AG08396 (cell line): ENCODE data around the gene YWHAE.
"Not testable (repeated sequence)": the region's sequence is repeated elsewhere in the genome, so short reads cannot be mapped to it uniquely, and the experiment has no call there.

Experiments
- DNase-seq: peaks from one replicate; pipeline ENCODE4 v3.0.0; 2012; ENCODE audit warnings: low spot score, mixed read lengths

Gene YWHAE

GRCh38 chr17:1373707-1374237, 26.2 kb downstream of the YWHAE start:
- no peak for DNase-seq

GRCh38 chr17:1372618-1373017, 27.4 kb downstream of the YWHAE start:
- no peak for DNase-seq

GRCh38 chr17:1371893-1372590, 28.0 kb downstream of the YWHAE start:
- no peak for DNase-seq

GRCh38 chr17:1368588-1368987, 31.4 kb downstream of the YWHAE start:
- no peak for DNase-seq

- DNase-seq: no peak
These were observed 32.7 kb downstream of the YWHAE start for GRCh38 chr17:1367351-1367745.

- DNase-seq: no peak
These were observed 33.8 kb downstream of the YWHAE start for GRCh38 chr17:1366234-1366633.

GRCh38 chr17:1365445-1366039, 34.5 kb downstream of the YWHAE start:
- peak; percentile 67 for DNase-seq

GRCh38 chr17:1362964-1363363, 37.1 kb downstream of the YWHAE start:
- DNase-seq: no peak

GRCh38 chr17:1362065-1362848, 37.8 kb downstream of the YWHAE start:
- DNase-seq: no peak

GRCh38 chr17:1360975-1361374, 39.0 kb downstream of the YWHAE start:
- no peak for DNase-seq

- DNase-seq: not testable (repeated sequence)
These were observed 39.7 kb downstream of the YWHAE start for GRCh38 chr17:1360315-1360714.

- DNase-seq: no peak
These were observed 46.0 kb downstream of the YWHAE start for GRCh38 chr17:1354030-1354429.

GRCh38 chr17:1352530-1352929, 47.5 kb downstream of the YWHAE start:
- not testable (repeated sequence) for DNase-seq

- DNase-seq: no peak
These were observed 48.1 kb downstream of the YWHAE start for GRCh38 chr17:1351971-1352370.

GRCh38 chr17:1351275-1351674, 48.7 kb downstream of the YWHAE start:
- no peak for DNase-seq

GRCh38 chr17:1347589-1348323, 52.3 kb downstream of the YWHAE start:
- peak; percentile 61 for DNase-seq

- DNase-seq: no peak
These were observed 55.5 kb downstream of the YWHAE start for GRCh38 chr17:1344521-1344920.

- DNase-seq: no peak
These were observed 56.5 kb downstream of the YWHAE start for GRCh38 chr17:1343554-1343953.

GRCh38 chr17:1340371-1340770, 59.7 kb downstream of the YWHAE start:
- no peak for DNase-seq

GRCh38 chr17:1331708-1332107, 68.3 kb downstream of the YWHAE start:
- DNase-seq: no peak

- DNase-seq: no peak
These were observed 70.2 kb downstream of the YWHAE start for GRCh38 chr17:1329745-1330343.

- no peak for DNase-seq
These were observed 71.6 kb downstream of the YWHAE start for GRCh38 chr17:1328437-1328836.
